Measurements from ENCODE around the gene KRT7.

Gene KRT7

DNA sequence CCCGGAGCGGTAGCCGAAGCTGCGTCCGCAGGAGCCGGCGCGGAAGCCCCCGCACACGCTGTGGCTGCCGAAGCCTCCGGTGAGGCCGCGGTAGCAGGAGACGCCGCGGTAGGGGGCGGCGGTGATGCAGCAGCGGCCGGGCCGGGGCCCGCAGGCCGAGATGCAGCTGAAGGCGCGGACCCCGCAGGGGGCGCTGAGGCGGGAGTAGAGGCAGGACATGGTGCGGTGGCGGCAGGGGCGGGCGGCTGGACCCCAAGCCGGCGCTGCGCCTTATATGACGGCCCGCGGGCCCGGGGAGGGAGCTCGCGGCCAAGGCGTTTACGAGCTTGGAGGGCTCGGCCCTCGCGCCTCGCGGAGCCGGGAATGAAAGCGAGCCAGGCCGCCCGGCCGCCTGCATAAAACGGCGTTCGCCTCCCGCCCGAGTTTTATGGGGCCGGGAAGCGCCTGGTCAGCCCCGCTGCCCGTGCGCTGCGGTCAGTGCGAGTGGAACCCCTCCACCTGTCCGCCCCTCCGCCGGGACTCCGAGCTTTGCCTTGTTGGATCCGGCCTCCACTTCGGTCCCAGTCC, 25.4 kb downstream of the KRT7 start:
- DNase-seq: no peak

DNA sequence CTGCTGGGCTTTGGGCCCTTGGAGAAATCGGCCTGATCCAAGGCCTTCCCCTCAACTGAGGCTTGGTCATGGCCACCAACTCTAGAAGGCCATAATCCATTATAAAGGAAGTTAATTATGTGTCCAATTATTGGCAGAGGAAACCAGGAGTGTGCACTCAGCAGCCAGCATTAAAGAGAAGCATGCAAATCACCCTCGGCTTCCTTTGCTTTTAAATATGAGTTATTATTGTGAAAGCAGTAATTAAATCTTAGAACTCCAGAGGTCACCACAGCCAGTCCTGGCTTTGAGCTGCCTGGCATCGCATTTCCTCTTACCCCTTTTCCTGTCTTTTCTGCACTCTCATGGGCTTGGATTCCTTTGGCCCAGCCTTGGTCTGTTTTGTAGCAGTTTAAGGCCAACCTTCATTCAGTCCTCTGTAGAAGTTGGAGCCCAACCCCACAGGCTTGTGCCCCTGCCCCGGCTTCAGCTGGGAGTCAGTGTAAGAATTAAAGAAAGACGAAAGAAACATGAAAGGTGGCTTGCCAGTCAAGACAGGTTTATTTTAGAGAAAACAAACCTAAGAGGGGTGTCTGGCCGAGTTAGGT, 26.7 kb downstream of the KRT7 start:
- DNase-seq: peak; percentile 18

DNA sequence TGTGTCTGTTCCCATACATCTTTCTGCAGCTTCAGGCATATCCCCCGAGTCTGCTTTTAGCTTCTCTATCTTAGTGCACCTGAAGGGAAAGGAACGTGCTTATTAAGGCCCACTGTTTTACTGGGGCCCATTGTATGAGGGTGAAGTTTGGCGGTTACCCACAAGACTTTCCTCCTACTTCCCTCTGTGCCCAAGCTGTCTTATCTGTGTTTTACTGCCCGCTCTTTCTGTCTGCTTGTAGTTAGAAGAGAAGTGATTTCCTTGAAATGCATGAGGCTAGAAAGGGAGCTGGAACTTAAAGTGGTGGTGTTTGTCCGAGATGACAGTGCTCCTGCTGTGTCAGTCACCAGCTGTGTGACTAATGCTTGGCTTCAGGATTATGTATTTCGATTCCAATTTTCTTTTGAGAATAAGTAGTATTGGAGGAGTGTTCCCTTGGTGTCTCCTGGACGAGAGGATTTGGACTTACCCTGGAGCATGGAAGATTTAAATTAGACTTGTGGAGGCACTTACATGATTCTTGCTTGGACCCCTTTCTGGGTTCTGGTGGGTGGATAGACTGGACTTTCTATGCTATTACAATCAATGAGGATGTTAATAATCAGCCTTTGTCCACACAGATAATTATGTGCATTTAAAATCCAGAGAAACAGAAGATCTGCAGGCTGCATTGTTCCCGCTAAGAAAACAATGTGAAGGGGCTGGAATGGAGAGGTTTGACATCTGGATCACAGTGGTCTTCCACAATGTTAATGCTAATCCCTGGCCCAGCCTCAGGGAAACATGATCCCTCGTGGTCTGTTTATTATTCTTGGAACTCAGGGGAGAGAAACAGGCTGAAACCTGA, 27.5 kb downstream of the KRT7 start:
- peak; percentile 68 for DNase-seq

DNA sequence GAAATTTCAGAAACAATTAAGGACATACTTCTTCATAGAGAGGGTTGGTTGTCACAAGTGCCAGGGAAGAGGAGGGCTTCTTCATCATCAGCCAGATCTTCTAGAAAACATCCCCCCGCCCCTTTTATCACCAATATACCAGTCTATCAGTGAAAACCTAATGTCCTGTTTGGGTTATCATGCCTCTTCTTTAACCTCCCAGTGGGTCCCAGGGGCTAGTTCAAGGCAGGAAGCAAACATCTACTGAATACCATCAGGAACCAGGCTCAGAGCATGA, 28.1 kb downstream of the KRT7 start:
- no peak for DNase-seq

GRCh38 chr12:52262286-52262685, 29.2 kb downstream of the KRT7 start:
- no peak for DNase-seq

DNA sequence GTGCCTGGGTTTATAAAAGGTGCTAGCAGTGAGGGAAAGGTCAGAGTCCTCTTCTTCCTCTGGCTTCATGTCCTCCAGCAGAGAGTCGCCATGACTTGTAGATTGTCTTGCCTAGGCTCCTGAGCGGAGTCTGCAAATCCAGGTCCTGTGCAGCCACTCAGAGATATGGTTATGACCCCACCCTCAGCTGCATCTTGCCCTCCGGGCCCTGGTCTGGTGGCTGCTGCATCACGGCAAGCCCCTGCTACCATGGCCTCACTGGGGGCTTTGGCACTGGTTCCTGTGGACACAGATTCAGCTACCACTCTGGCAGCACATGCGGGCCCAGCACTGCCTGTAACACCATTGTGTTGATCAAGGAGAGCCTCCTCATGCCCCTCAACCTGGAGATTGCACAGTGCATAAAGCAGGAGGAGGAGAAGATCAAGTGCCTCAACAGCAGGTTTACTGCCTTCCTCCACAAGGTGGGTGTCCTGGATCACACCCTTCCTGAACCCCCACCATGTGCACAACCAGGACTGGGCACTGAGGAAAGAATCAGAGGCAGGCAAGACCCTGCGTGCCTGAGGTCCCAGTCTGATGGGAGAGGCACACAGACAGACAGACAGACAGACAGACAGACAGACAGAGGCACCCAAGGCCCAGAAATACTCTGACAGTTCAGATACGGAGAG, 30.9 kb downstream of the KRT7 start:
- DNase-seq: no peak

GRCh38 chr12:52264435-52264825, 31.4 kb downstream of the KRT7 start:
- DNase-seq: no peak

GRCh38 chr12:52266514-52266913, 33.5 kb downstream of the KRT7 start:
- no peak for DNase-seq

- no peak for DNase-seq
Measured at GRCh38 chr12:52267266-52267665, 34.2 kb downstream of the KRT7 start.

DNA sequence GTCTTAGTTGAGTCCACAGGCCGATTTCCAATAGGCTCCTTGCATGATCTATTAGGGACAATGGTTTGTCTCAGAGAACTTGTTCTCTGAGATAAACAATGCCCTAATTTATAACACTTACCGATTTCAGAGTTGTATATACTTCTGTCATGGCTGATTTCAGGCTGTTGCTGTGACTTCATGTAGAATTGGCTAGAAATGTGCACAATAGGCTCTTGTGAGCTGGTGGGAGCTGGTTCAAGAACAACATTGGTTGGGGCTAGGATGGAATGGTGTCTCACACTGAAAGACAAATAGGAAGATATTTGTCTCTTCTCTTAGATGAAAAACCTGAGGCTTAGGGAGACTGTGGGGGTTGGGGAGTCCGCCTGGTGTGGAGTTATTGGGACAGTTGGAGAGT, 34.7 kb downstream of the KRT7 start:
- DNase-seq: no peak

GRCh38 chr12:52268212-52268611, 35.2 kb downstream of the KRT7 start:
- no peak for DNase-seq

DNA sequence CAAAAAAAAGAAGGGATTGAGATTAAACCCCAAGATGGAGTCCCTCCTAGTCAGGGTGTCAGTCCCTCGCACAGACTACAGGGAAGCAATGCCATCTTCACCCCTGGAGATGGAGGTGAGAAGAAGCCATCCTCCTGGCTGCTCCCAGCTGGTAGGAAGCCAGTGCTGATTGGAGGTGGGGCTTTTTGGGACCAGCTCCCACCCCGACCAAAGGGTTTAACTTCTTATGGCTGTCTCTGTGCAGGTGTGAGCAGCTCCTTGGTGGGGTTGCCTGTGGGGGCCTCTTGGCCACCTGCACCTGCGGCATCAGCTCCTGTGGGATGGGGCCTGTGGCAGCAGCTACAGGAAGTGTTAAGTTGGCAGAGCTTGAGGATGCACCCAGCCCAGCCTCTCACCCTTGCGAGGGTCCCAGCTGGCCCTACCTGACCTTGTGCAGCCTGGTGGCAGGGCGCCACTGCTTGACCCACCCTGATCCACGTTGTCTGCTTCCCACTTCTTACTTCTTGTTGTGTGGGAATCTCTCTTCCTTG, 37.6 kb downstream of the KRT7 start:
- DNase-seq: no peak

DNA sequence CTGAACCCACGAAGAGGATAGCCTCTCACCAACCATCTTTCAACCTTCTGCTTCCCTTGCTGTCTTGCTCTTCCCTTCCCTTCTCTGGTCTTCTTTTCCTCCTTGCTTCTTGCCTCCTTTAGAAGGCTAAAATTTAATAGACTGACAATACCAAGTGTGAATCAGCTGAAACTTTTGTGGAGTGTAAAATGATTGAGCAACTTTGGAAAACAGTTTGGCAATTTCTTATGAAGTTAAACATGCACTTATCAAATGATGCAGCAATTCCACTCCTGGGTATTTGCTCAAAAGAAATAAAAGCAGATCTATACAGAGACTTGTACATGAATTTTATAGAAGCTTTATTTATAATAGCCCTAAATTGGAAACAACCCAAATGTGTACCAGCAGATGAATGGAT, 38.1 kb downstream of the KRT7 start:
- no peak for DNase-seq

GRCh38 chr12:52274521-52275120, 41.6 kb downstream of the KRT7 start, which contains the start of gene KRT86:
TSS of gene KRT86 (plus strand) at chr12:52274645. CDS start at chr12:52301917, 27,272 bp downstream.
- no peak for DNase-seq

- no peak for DNase-seq
Measured at GRCh38 chr12:52275686-52276085, 42.6 kb downstream of the KRT7 start.

DNA sequence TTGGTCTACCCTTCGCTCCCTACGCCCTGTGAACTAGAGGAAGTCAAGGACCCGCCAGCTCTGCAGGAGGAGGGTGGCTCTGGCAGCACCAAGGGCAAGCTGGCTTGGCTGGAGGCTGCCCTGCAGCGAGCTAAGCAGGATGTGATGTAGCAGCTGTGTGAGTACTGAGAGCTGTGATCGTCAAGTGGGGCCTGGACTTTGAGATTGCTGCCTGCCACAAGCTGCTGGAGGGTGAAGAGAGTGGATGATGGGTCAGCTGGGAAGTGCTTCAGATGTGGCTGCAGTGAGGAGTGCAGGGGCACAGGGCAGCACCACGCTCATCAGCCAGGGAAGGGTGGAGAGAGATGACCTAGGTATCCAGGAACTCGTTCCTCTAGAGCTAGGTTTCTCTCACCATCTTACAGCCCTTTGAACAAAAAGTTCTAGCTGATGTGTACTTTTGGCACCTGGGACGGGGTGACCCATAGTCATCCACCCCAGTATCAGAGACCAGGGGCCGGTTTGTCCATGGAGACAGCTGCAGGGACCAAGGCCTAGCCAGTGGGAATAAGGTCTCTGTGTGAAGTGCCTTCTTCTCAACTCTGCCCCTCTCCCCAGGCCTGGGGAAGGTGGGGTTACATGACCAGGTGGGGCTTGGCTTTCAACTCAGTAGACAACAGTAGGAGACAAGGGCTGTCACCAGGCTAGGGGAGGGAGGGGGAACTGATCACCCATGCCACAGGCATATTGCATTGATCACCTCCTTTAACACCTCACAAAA, 44.6 kb downstream of the KRT7 start:
- no peak for DNase-seq

DNA sequence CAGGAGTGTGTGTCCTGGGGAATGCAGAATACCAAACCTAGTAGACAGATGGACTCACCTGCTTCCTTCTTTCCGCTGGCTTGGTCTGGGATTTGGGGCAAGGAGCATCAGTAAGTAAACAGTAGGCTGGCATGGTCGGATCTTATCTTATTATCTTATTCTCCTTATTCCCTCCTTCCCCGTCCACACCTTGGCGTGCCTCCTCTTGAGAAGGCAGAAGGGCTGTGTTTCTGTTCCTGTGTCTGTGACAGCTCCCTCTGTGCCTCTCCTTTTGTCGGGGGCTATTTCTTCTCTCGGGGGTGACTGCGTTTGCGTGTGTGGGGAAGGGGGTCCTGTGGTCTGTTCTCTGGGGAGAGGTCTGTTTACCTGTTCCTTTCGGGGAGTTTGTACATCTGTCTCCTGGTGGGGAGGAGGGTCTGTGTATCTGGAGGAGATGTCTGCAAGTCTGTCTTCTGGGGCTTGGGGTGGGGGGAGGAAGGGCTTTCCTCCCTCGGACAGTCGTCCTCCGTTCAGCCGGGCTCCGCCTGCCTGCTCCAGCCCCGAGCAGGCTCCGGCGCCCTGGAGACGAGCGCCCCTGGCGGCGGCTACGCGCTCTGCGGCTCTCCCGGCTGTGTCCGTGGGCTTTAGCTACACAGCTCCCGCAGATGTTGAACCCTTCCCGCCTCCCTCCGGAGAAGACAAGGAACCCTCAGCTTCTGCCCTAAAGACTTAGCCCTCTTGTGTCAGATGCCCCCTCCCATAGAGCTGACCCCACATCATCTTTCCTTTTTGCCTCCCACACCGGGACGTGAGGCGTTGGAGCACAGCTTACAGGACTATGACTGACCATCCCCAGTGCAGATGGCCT, 45.8 kb downstream of the KRT7 start:
- DNase-seq: peak; percentile 67

DNA sequence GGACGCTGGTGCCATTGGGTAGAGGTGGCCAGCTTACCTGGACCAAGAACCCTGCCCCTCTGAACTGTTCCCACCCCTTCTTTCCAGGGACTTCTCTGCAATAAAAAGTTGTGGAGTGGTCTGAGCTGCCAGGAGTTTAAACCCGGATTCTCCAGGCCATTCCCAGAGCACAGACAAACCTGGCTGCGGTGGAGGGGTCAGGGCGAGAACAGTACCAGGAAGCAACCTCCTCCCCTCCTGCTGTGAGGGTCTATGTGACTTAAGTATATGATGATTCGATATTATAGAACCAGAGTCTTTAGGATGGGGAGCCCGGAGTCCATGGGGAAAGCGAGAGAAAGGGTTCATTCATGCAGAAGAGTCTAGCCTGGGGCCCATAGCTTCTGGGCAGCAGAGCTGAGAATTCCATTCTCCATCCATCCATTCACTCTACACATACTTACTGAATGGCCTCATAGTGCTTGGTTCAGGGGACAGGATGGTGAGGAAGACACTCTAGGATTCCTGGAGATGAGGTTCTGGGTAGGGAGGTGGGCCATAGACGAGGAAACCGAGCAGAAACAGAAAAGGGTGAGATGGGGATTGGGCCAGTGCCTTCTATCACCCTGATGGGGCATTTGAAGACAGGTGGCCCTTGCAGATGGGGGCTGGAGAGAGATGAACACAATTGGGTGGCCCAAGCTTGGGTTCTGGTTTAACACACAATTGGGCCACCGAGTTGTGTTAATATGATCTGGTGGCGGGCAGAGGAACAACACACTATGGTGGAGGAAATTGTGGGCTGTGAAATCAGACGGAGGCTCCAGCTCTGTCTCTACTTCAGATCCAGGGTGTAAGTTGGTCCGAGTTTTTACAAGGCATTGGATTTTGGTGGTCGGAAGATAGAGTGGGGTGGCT, 46.6 kb downstream of the KRT7 start:
- DNase-seq: no peak

DNA sequence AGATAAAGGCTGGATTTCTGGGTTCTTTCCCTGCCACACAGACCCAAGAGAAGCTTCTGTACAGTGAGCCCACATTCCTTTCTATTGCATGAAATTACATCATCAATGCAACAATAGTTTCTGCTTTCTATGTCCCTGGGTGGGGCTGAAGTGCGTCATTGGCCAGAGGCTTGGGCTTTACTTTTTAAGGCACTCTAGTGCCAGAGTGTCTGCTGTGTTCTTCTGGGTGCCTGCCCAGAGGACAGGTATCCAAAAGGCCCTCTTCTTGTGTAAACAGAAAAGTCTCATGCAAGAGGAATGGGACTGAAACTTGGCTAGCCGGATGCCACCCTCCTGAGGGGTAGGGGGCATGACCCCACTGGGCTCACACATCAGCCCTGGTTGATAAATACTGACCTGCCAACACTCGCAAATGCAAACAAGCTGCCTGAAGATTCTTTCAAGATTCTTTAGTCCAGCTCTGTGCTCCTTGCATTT, 47.3 kb downstream of the KRT7 start:
- no peak for DNase-seq

All from hematopoietic multipotent progenitor cell treated with erythropoietin and hydrocortisone succinate and interleukin-3 and kit ligand, for 6 days (in vitro differentiated cells).